ENCODE data around the gene ASB18. TPM values are rescaled to one million over a fixed set of nuclear protein-coding genes. Genes with fewer than 3 reads are reported as not detected.
A peak's percentile ranks its signal among the peaks of the same experiment; 100 is the strongest.

Gene ASB18
- total and polyA plus RNA-seq, 2 donors (not counting 3 experiments of a cell fraction or from before 2014, with no cell fraction given), result not detected

- Histone ChIP-seq H3K9ac (replicated peaks; ENCODE audit: extremely low read depth, insufficient read depth, low read length) (no peak overlapping the region), H4K20me1 (replicated peaks; ENCODE audit: control insufficient read depth, extremely low read depth, insufficient read depth, low read length) (no peaks in the 10 kb centered on the region), H3K27ac (ENCODE audit: insufficient read depth, low read depth, low read length) (peak overlapping the region; percentile 99), H3K4me2 (ENCODE audit: insufficient read depth, low read length) (peak overlapping the region; percentile 4), H3K36me3 (ENCODE audit: control insufficient read depth in 2 of 2, extremely low read depth in 1 of 2, insufficient read depth in 2 of 2, low read length in 2 of 2) (no peaks in the 10 kb centered on the region), H3K9me3 (replicated peaks; ENCODE audit: control insufficient read depth, insufficient read depth, low read length) (no peaks in the 10 kb centered on the region), H3K9me1 (replicated peaks; ENCODE audit: control insufficient read depth, extremely low read depth, insufficient read depth, low read length) (no peaks in the 10 kb centered on the region), H2AFZ (ENCODE audit: low read depth, low read length) (peak overlapping the region; percentile 2), H3K79me2 (ENCODE audit: control insufficient read depth, insufficient read depth, low read length) (no peaks in the 10 kb centered on the region), H3K4me3 (replicated peaks in 1 of 3; ENCODE audit: insufficient read depth in 1 of 3, low read depth in 1 of 3, low read length in 3 of 3) (peak overlapping the region in 1 of 3 experiments; percentile 17), H3K4me1 (ENCODE audit: control insufficient read depth, extremely low read depth, insufficient read depth, low read length) (peaks cover 38% of the 10 kb centered on the region), H3K27me3 (ENCODE audit: control insufficient read depth in 2 of 2, insufficient read depth in 2 of 2, low read length in 2 of 2) (peaks cover 0 to 13% of the 10 kb centered on the region in 2 experiments)
- no TSS peak for BruUV-seq (replicated peaks)
- FAIRE-seq (peak; percentile 18), DNase-seq (ENCODE audit: low read depth, low spot score) (peak; percentile 55)
- intact Hi-C loops (cut with micrococcal nuclease) (loop anchor here (5.0 kb wide), 2 partner anchors 70 to 685 kb away; partner anchors contain the start of gene AGAP1), dilution Hi-C loops (cut with MboI; ENCODE audit: extremely low pct_ligation_motif_present, low sequenced_read_pairs) (no loop called here)
- ChIA-PET POLR2A (no interaction called here), CTCF (interaction anchor here (0.6 to 7.5 kb wide), 24 partner anchors 7 to 418 kb away, joined by 3 to 231 read pairs (median 4); partner anchors contain the start of gene GBX2)
- TF ChIP-seq GATA2 (IDR thresholded peaks at IDR 0.05; ENCODE audit: insufficient read depth, insufficient read length, low read depth, low read length) (no peak), JUN (IDR thresholded peaks at IDR 0.05; ENCODE audit: borderline replicate concordance, insufficient read depth, insufficient read length, low read depth) (no peak), POLR2AphosphoS5 (IDR thresholded peaks at IDR 0.05; ENCODE audit: insufficient read depth, low read depth, low read length) (no peak), CTCF (IDR thresholded peaks at IDR 0.05; ENCODE audit: extremely low read depth in 1 of 2, insufficient read depth in 1 of 2, low read depth in 1 of 2, low read length in 2 of 2) (peak; percentile 24 to 80)
Measured at GRCh38 chr2:236177604-236177966, 86.6 kb downstream of the ASB18 start.

GRCh38 chr2:236176951-236177350 is 87.3 kb downstream of the ASB18 start:
- no peaks in the 10 kb centered on the region for H3K36me3 ChIP-seq (ENCODE audit: control insufficient read depth in 2 of 2, extremely low read depth in 1 of 2, insufficient read depth in 2 of 2, low read length in 2 of 2)
- peaks cover 0 to 20% of the 10 kb centered on the region in 2 experiments for H3K27me3 ChIP-seq (ENCODE audit: control insufficient read depth in 2 of 2, insufficient read depth in 2 of 2, low read length in 2 of 2)
- no peaks in the 10 kb centered on the region for H3K79me2 ChIP-seq (ENCODE audit: control insufficient read depth, insufficient read depth, low read length)
- DNase-seq (ENCODE audit: low read depth, low spot score), result no peak
- no peaks in the 10 kb centered on the region for H3K9me1 ChIP-seq (replicated peaks; ENCODE audit: control insufficient read depth, extremely low read depth, insufficient read depth, low read length)
- H4K20me1 ChIP-seq (replicated peaks; ENCODE audit: control insufficient read depth, extremely low read depth, insufficient read depth, low read length), result no peaks in the 10 kb centered on the region
- TF ChIP-seq GATA2 (IDR thresholded peaks at IDR 0.05; ENCODE audit: insufficient read depth, insufficient read length, low read depth, low read length) (no peak), CTCF (IDR thresholded peaks at IDR 0.05; ENCODE audit: extremely low read depth in 1 of 2, insufficient read depth in 1 of 2, low read depth in 1 of 2, low read length in 2 of 2) (no peak), MAX (IDR thresholded peaks at IDR 0.05; ENCODE audit: insufficient read depth, insufficient read length) (no peak), POLR2AphosphoS5 (IDR thresholded peaks at IDR 0.05; ENCODE audit: insufficient read depth, low read depth, low read length) (no peak), MYC (IDR thresholded peaks at IDR 0.05; ENCODE audit: low read depth, low read length) (no peak), EZH2 (IDR thresholded peaks at IDR 0.05; ENCODE audit: borderline replicate concordance, low read depth, low read length, severe bottlenecking) (no peak), JUN (IDR thresholded peaks at IDR 0.05; ENCODE audit: borderline replicate concordance, insufficient read depth, insufficient read length, low read depth) (no peak), POLR2A (IDR thresholded peaks at IDR 0.05; ENCODE audit: low read depth, low read length) (no peak)
- H3K4me1 ChIP-seq (ENCODE audit: control insufficient read depth, extremely low read depth, insufficient read depth, low read length), result peaks cover 38% of the 10 kb centered on the region
- no TSS peak for BruUV-seq (replicated peaks)
- POLR2A ChIA-PET, result no interaction called here
- no peak overlapping the region for H3K27ac ChIP-seq (ENCODE audit: insufficient read depth, low read depth, low read length)
- H3K9ac ChIP-seq (replicated peaks; ENCODE audit: extremely low read depth, insufficient read depth, low read length), result no peak overlapping the region
- dilution Hi-C loops (cut with MboI; ENCODE audit: extremely low pct_ligation_motif_present, low sequenced_read_pairs) (no loop called here), intact Hi-C loops (cut with micrococcal nuclease) (loop anchor here (5.0 kb wide), 2 partner anchors 70 to 685 kb away; partner anchors contain the start of gene AGAP1)
- H3K4me3 ChIP-seq (replicated peaks in 1 of 3; ENCODE audit: insufficient read depth in 1 of 3, low read depth in 1 of 3, low read length in 3 of 3), result no peak overlapping the region
- CTCF ChIA-PET, result interaction anchor here (1.3 to 7.5 kb wide), 13 partner anchors 7 to 411 kb away, joined by 5 to 231 read pairs (median 12); partner anchors contain the start of gene GBX2
- H3K4me2 ChIP-seq (ENCODE audit: insufficient read depth, low read length), result no peak overlapping the region
- H3K9me3 ChIP-seq (replicated peaks; ENCODE audit: control insufficient read depth, insufficient read depth, low read length), result no peaks in the 10 kb centered on the region
- H2AFZ ChIP-seq (ENCODE audit: low read depth, low read length), result no peak overlapping the region
- no peak for FAIRE-seq

All from endothelial cell of umbilical vein (primary cell).